ENCODE results near the gene GABBR2. TPM values are rescaled to one million over a fixed set of nuclear protein-coding genes. Genes with fewer than 3 reads are reported as not detected.

The GABBR2 gene
- total and polyA plus RNA-seq, 2 experiments from 2014 or later, result 0.89 to 1.3 TPM

DNA sequence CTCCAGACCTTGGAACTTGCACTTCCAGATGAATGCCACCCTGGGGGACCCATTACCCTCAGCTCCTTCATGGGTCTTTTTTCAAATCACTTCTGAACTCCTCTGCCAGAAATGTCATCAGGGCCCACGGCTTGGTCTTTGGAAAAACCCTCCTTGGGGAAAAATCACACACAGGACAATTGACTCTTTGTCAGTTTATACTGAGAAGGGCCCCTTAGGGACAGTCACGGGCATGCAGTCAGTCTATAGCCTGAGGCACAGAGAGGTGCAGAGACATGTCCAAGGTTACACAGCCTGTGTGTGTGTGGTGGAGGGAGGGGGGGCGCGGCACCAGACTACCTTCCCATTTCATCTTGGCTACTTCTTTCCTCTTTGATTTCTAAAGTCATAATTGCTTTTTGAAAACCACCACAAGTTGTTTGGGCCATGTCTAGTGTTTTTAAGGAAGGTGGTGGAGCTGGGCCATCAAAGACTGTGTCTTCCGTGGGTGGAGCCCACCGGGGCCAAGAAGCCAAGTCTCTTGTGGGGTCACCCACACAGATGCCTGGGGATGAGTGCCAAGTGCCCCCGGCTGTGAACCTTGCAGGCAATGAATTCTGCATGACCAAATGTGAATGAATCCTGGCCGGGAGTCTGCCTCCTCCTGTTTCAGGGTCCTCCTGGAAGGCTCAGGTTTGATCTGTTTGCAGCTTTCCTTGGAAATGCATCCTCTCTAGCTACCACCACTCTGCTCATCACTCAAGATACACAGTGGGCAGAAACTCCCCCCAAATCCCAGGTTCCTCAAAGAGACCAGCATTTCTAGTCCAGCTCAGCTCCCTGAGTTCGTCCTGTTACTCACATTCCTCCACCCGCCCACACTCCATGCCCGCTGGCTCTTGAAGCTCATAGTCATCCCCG is 253.2 kb downstream of the GABBR2 start:
- Mint-ChIP-seq H3K36me3 (ENCODE audit: low read depth) (peaks cover 8% of the 10 kb centered on the region), H3K27me3 (ENCODE audit: insufficient read depth, low read depth, poor library complexity) (peaks cover 2% of the 10 kb centered on the region), H3K27ac (no peak overlapping the region), H3K4me1 (0 out of 3 replicates have a peak, but pooled peaks cover 4% of the 10 kb centered on the region), H3K9me3 (peaks cover 33% of the 10 kb centered on the region; the same call in 2 of the 3 replicates), H3K4me3 (no peak overlapping the region)
- no peaks in the 10 kb centered on the region for H4K20me1 ChIP-seq (replicated peaks; ENCODE audit: insufficient read depth)
- H3K9me2 ChIP-seq (ENCODE audit: insufficient read depth), result no peaks in the 10 kb centered on the region
- H3K27me3 ChIP-seq (ENCODE audit: insufficient read depth), result no peaks in the 10 kb centered on the region
- DNase-seq (ENCODE audit: low spot score) (no peak), ATAC-seq (no peak)
- no peak overlapping the region for H3K4me3 ChIP-seq
- 0 out of 2 replicates have a peak, but pooled peaks cover 5% of the 10 kb centered on the region for H3K36me3 ChIP-seq (ENCODE audit: insufficient read depth)
- no peak overlapping the region for H2AFZ ChIP-seq
- no peaks in the 10 kb centered on the region for H3K79me2 ChIP-seq (replicated peaks; ENCODE audit: insufficient read depth)
- no peaks in the 10 kb centered on the region for H3F3A ChIP-seq (replicated peaks; ENCODE audit: low read depth)
- H3K27ac ChIP-seq (ENCODE audit: low read depth), result no peak overlapping the region
- H3K4me1 ChIP-seq (ENCODE audit: insufficient read depth), result no peaks in the 10 kb centered on the region
- no peak overlapping the region for H3K4me2 ChIP-seq
- TF ChIP-seq, protein P1, sequence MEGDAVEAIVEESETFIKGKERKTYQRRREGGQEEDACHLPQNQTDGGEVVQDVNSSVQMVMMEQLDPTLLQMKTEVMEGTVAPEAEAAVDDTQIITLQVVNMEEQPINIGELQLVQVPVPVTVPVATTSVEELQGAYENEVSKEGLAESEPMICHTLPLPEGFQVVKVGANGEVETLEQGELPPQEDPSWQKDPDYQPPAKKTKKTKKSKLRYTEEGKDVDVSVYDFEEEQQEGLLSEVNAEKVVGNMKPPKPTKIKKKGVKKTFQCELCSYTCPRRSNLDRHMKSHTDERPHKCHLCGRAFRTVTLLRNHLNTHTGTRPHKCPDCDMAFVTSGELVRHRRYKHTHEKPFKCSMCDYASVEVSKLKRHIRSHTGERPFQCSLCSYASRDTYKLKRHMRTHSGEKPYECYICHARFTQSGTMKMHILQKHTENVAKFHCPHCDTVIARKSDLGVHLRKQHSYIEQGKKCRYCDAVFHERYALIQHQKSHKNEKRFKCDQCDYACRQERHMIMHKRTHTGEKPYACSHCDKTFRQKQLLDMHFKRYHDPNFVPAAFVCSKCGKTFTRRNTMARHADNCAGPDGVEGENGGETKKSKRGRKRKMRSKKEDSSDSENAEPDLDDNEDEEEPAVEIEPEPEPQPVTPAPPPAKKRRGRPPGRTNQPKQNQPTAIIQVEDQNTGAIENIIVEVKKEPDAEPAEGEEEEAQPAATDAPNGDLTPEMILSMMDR (conservative IDR thresholded peaks at IDR 0.05; ENCODE audit: low read depth in 2 of 2), result no peak
- no peak for TF ChIP-seq CREB1 (CRISPR knock-in tag; IDR thresholded peaks at IDR 0.05; ENCODE audit: low read depth)
- TF ChIP-seq EZH2phosphoT487 (IDR thresholded peaks at IDR 0.05; ENCODE audit: unreplicated experiment), result no peak
- TF ChIP-seq ZNF331 (CRISPR knock-in tag; IDR thresholded peaks at IDR 0.05; ENCODE audit: low read depth), result no peak
- TF ChIP-seq, protein P2, sequence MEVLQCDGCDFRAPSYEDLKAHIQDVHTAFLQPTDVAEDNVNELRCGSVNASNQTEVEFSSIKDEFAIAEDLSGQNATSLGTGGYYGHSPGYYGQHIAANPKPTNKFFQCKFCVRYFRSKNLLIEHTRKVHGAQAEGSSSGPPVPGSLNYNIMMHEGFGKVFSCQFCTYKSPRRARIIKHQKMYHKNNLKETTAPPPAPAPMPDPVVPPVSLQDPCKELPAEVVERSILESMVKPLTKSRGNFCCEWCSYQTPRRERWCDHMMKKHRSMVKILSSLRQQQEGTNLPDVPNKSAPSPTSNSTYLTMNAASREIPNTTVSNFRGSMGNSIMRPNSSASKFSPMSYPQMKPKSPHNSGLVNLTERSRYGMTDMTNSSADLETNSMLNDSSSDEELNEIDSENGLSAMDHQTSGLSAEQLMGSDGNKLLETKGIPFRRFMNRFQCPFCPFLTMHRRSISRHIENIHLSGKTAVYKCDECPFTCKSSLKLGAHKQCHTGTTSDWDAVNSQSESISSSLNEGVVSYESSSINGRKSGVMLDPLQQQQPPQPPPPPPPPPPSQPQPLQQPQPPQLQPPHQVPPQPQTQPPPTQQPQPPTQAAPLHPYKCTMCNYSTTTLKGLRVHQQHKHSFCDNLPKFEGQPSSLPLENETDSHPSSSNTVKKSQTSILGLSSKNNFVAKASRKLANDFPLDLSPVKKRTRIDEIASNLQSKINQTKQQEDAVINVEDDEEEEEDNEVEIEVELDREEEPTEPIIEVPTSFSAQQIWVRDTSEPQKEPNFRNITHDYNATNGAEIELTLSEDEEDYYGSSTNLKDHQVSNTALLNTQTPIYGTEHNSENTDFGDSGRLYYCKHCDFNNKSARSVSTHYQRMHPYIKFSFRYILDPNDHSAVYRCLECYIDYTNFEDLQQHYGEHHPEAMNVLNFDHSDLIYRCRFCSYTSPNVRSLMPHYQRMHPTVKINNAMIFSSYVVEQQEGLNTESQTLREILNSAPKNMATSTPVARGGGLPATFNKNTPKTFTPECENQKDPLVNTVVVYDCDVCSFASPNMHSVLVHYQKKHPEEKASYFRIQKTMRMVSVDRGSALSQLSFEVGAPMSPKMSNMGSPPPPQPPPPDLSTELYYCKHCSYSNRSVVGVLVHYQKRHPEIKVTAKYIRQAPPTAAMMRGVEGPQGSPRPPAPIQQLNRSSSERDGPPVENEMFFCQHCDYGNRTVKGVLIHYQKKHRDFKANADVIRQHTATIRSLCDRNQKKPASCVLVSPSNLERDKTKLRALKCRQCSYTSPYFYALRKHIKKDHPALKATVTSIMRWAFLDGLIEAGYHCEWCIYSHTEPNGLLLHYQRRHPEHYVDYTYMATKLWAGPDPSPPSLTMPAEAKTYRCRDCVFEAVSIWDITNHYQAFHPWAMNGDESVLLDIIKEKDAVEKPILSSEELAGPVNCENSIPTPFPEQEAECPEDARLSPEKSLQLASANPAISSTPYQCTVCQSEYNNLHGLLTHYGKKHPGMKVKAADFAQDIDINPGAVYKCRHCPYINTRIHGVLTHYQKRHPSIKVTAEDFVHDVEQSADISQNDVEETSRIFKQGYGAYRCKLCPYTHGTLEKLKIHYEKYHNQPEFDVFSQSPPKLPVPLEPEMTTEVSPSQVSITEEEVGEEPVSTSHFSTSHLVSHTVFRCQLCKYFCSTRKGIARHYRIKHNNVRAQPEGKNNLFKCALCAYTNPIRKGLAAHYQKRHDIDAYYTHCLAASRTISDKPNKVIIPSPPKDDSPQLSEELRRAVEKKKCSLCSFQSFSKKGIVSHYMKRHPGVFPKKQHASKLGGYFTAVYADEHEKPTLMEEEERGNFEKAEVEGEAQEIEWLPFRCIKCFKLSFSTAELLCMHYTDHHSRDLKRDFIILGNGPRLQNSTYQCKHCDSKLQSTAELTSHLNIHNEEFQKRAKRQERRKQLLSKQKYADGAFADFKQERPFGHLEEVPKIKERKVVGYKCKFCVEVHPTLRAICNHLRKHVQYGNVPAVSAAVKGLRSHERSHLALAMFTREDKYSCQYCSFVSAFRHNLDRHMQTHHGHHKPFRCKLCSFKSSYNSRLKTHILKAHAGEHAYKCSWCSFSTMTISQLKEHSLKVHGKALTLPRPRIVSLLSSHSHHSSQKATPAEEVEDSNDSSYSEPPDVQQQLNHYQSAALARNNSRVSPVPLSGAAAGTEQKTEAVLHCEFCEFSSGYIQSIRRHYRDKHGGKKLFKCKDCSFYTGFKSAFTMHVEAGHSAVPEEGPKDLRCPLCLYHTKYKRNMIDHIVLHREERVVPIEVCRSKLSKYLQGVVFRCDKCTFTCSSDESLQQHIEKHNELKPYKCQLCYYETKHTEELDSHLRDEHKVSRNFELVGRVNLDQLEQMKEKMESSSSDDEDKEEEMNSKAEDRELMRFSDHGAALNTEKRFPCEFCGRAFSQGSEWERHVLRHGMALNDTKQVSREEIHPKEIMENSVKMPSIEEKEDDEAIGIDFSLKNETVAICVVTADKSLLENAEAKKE (CRISPR knock-in tag; IDR thresholded peaks at IDR 0.05), result no peak
- TF ChIP-seq NANOG (IDR thresholded peaks at IDR 0.05; ENCODE audit: borderline replicate concordance), result no peak
- TF ChIP-seq, protein P3, sequence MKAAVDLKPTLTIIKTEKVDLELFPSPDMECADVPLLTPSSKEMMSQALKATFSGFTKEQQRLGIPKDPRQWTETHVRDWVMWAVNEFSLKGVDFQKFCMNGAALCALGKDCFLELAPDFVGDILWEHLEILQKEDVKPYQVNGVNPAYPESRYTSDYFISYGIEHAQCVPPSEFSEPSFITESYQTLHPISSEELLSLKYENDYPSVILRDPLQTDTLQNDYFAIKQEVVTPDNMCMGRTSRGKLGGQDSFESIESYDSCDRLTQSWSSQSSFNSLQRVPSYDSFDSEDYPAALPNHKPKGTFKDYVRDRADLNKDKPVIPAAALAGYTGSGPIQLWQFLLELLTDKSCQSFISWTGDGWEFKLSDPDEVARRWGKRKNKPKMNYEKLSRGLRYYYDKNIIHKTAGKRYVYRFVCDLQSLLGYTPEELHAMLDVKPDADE (IDR thresholded peaks at IDR 0.05), result no peak
- no peak for TF ChIP-seq STAT1 (IDR thresholded peaks at IDR 0.05; ENCODE audit: unreplicated experiment)
- no peak for TF ChIP-seq POLR2AphosphoS5 (IDR thresholded peaks at IDR 0.05; ENCODE audit: low read depth)
- no peak for TF ChIP-seq JUNB (IDR thresholded peaks at IDR 0.05; ENCODE audit: unreplicated experiment)
- TF ChIP-seq, protein P4, sequence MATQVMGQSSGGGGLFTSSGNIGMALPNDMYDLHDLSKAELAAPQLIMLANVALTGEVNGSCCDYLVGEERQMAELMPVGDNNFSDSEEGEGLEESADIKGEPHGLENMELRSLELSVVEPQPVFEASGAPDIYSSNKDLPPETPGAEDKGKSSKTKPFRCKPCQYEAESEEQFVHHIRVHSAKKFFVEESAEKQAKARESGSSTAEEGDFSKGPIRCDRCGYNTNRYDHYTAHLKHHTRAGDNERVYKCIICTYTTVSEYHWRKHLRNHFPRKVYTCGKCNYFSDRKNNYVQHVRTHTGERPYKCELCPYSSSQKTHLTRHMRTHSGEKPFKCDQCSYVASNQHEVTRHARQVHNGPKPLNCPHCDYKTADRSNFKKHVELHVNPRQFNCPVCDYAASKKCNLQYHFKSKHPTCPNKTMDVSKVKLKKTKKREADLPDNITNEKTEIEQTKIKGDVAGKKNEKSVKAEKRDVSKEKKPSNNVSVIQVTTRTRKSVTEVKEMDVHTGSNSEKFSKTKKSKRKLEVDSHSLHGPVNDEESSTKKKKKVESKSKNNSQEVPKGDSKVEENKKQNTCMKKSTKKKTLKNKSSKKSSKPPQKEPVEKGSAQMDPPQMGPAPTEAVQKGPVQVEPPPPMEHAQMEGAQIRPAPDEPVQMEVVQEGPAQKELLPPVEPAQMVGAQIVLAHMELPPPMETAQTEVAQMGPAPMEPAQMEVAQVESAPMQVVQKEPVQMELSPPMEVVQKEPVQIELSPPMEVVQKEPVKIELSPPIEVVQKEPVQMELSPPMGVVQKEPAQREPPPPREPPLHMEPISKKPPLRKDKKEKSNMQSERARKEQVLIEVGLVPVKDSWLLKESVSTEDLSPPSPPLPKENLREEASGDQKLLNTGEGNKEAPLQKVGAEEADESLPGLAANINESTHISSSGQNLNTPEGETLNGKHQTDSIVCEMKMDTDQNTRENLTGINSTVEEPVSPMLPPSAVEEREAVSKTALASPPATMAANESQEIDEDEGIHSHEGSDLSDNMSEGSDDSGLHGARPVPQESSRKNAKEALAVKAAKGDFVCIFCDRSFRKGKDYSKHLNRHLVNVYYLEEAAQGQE (IDR thresholded peaks at IDR 0.05; ENCODE audit: unreplicated experiment), result no peak
- no peak for TF ChIP-seq EZH2 (IDR thresholded peaks at IDR 0.05; ENCODE audit: low read depth, unreplicated experiment)
- no peak for TF ChIP-seq ZNF114 (CRISPR knock-in tag; IDR thresholded peaks at IDR 0.05)

All from GM23338 (cell line).